HG03108 (cell line): ENCODE results near the gene CD9.

Experiments used
- ATAC-seq: cut with Tn5 transposase; IDR thresholded peaks from one replicate; pipeline ENCODE4 v1.9.1; 2021; ENCODE audit warnings: moderate library complexity; ENCODE audit not compliant: unreplicated experiment

Gene CD9

GRCh38 chr12:6273205-6273540 is 73.0 kb downstream of the CD9 start:
- ATAC-seq, result no peak

- ATAC-seq, result no peak
Observed at GRCh38 chr12:6273541-6274230, 73.5 kb downstream of the CD9 start.

- no peak for ATAC-seq
Observed at GRCh38 chr12:6274231-6275221, 74.3 kb downstream of the CD9 start.

GRCh38 chr12:6275928-6276887 is 76.0 kb downstream of the CD9 start:
- ATAC-seq, result no peak

GRCh38 chr12:6276956-6277620 is 76.9 kb downstream of the CD9 start:
- no peak for ATAC-seq

- peak; percentile 15 for ATAC-seq
Observed at GRCh38 chr12:6277982-6278438, 77.8 kb downstream of the CD9 start.

GRCh38 chr12:6278439-6279255 is 78.4 kb downstream of the CD9 start:
- ATAC-seq, result peak; percentile 80

GRCh38 chr12:6279256-6279628 is 79.0 kb downstream of the CD9 start:
- ATAC-seq, result no peak

GRCh38 chr12:6279631-6280030 is 79.4 kb downstream of the CD9 start:
- ATAC-seq, result no peak

- ATAC-seq, result no peak
Observed at GRCh38 chr12:6280053-6280469, 79.9 kb downstream of the CD9 start.

- no peak for ATAC-seq
Observed at GRCh38 chr12:6280672-6281071, 80.5 kb downstream of the CD9 start.

- no peak for ATAC-seq
Observed at GRCh38 chr12:6281081-6281809, 81.0 kb downstream of the CD9 start.

GRCh38 chr12:6282453-6282840 is 82.2 kb downstream of the CD9 start:
- ATAC-seq, result no peak

GRCh38 chr12:6284273-6284672 is 84.1 kb downstream of the CD9 start:
- ATAC-seq, result no peak

GRCh38 chr12:6285063-6285477 is 84.9 kb downstream of the CD9 start:
- ATAC-seq, result no peak

- ATAC-seq, result no peak
Observed at GRCh38 chr12:6285532-6286306, 85.5 kb downstream of the CD9 start.
